Gastrocnemius medialis (tissue), 4 donors: ENCODE data around the gene MKLN1. TPM values are rescaled to one million over a fixed set of nuclear protein-coding genes. Genes with fewer than 3 reads are reported as not detected.

ENCODE experiments used
- ATAC-seq, 2 donors: fragments of 150-250 bp; one replicate each; pipeline ENCODE4 v1.9.1; 2016
- DNase-seq, 2 donors: peaks; one replicate each; pipeline ENCODE4 v3.0.0-alpha.2; 2019
- H3K27ac ChIP-seq, 4 donors: fragments of 200-600 bp; sonication (generic); 1 replicate in 1 of 4; 2 replicates in 3 of 4; pipeline ENCODE4 v1.5.1; 2016 to 2018; ENCODE audit warnings: mild to moderate bottlenecking in 2 of 4, moderate library complexity in 1 of 4
- H3K27me3 ChIP-seq, 3 donors: fragments of 200-600 bp; sonication (generic) in 2 of 3; 1 replicate in 1 of 3; 2 replicates in 2 of 3; pipeline versions ENCODE4 v1.5.1 to v1.6.0; 2016 to 2019; ENCODE audit warnings: mild to moderate bottlenecking in 1 of 3, moderate library complexity in 1 of 3
- H3K36me3 ChIP-seq, 2 donors: fragments of 200-600 bp; sonication (generic) in 1 of 2; one replicate each; pipeline ENCODE4 v1.5.1; 2017 to 2018
- H3K4me1 ChIP-seq, 2 donors: fragments of 200-600 bp; sonication (generic) in 1 of 2; one replicate each; pipeline ENCODE4 v1.5.1; 2016 to 2017; ENCODE audit warnings: mild to moderate bottlenecking in 2 of 2
- H3K4me3 ChIP-seq, 4 donors: fragments of 200-600 bp; sonication (generic) in 3 of 4; 1 replicate in 1 of 4; 2 replicates in 3 of 4; pipeline ENCODE4 v1.5.1; 2016 to 2019; ENCODE audit warnings: mild to moderate bottlenecking in 2 of 4
- H3K9me3 ChIP-seq, 3 donors: fragments of 200-600 bp; sonication (generic) in 2 of 3; 1 replicate in 1 of 3; 2 replicates in 2 of 3; pipeline ENCODE4 v1.5.1; 2016 to 2019
- CTCF ChIP-seq, 5 experiments: fragments of 450-650 bp in 3 of 5; fragments of 200-600 bp in 2 of 5; sonication (generic) in 2 of 5; IDR thresholded peaks in 4 of 5; conservative IDR thresholded peaks in 1 of 5; 1 replicate in 4 of 5; 2 replicates in 1 of 5; pipeline ENCODE4 v1.5.1; 2016 to 2019; ENCODE audit warnings: antibody characterized with exemption in 5 of 5, mild to moderate bottlenecking in 3 of 5, moderate library complexity in 3 of 5
- POLR2A ChIP-seq, 2 donors: fragments of 450-650 bp; IDR thresholded peaks; one replicate each; pipeline ENCODE4 v1.6.1; 2017; ENCODE audit warnings: antibody characterized with exemption in 2 of 2, mild to moderate bottlenecking in 2 of 2, moderate library complexity in 2 of 2
- in situ Hi-C, 4 donors: fragments of 200-750 bp; cut with MboI; loops; one replicate each; pipeline versions ENCODE4 v1.15.0 to v1.8.0; 2017; ENCODE audit warnings: low sequenced_read_pairs in 4 of 4
- intact Hi-C: fragments of 100-400 bp; cut with DNase I; formaldehyde crosslinking; loops from one replicate; pipeline ENCODE4 v1.15.1; 2023; ENCODE audit warnings: low total_unique reads
- total RNA-seq, 4 donors: library from RNA; depleted of rRNA; stranded (reverse); fragments of >200 nt; gene quantifications; one replicate each; pipeline versions ENCODE4 v1.1.0 to v1.2.3, GENCODE V29; 2016

Gene MKLN1
- total RNA-seq, 4 donors from 2014 or later: 29.1 to 81.1 (median 48.9) TPM

- Histone ChIP-seq H3K9me3 (no peaks in the 10 kb centered on the region), H3K27ac (no peak overlapping the region), H3K27me3 (no peaks in the 10 kb centered on the region), H3K36me3 (no peaks in the 10 kb centered on the region), H3K4me1 (peaks cover 27 to 53% of the 10 kb centered on the region in 2 donors), H3K4me3 (no peak overlapping the region)
- intact Hi-C loops: no loop called here
- DNase-seq: no peak
- in situ Hi-C loops: no loop called here
- ATAC-seq: no peak
- no peak for TF ChIP-seq CTCF (IDR thresholded peaks at IDR 0.05 in 4 of 5, conservative IDR thresholded peaks at IDR 0.05 in 1 of 5)
- TF ChIP-seq POLR2A (IDR thresholded peaks at IDR 0.05): no peak
Measured at GRCh38 chr7:131336956-131337355, 9.3 kb downstream of the MKLN1 start.

- peaks cover 29 to 49% of the 10 kb centered on the region in 2 donors for H3K4me1 ChIP-seq
- no peaks in the 10 kb centered on the region for H3K9me3 ChIP-seq
- intact Hi-C loops: no loop called here
- DNase-seq: no peak
- H3K4me3 ChIP-seq: no peak overlapping the region
- TF ChIP-seq CTCF (IDR thresholded peaks at IDR 0.05 in 4 of 5, conservative IDR thresholded peaks at IDR 0.05 in 1 of 5): peak in 2 of 5 experiments; percentile 10 to 12
- TF ChIP-seq POLR2A (IDR thresholded peaks at IDR 0.05): no peak
- no peaks in the 10 kb centered on the region for H3K27me3 ChIP-seq
- in situ Hi-C loops: no loop called here
- no peaks in the 10 kb centered on the region for H3K36me3 ChIP-seq
- no peak overlapping the region for H3K27ac ChIP-seq
- ATAC-seq: peak in 1 of 2 donors; percentile 24
Measured at GRCh38 chr7:131338173-131338572, 10.5 kb downstream of the MKLN1 start.

- in situ Hi-C loops: no loop called here
- no peaks in the 10 kb centered on the region for H3K9me3 ChIP-seq
- H3K27ac ChIP-seq: no peak overlapping the region
- H3K27me3 ChIP-seq: no peaks in the 10 kb centered on the region
- H3K4me1 ChIP-seq: peaks cover 32 to 50% of the 10 kb centered on the region in 2 donors
- no peaks in the 10 kb centered on the region for H3K36me3 ChIP-seq
- no peak for DNase-seq
- H3K4me3 ChIP-seq: no peak overlapping the region
- intact Hi-C loops: no loop called here
- TF ChIP-seq CTCF (IDR thresholded peaks at IDR 0.05 in 4 of 5, conservative IDR thresholded peaks at IDR 0.05 in 1 of 5) (no peak), POLR2A (IDR thresholded peaks at IDR 0.05) (no peak)
- ATAC-seq: no peak
Measured at GRCh38 chr7:131338691-131339390, 11.2 kb downstream of the MKLN1 start.

GRCh38 chr7:131341690-131342089 is 14.0 kb downstream of the MKLN1 start:
- H3K4me1 ChIP-seq: peaks cover 26 to 33% of the 10 kb centered on the region in 2 donors
- ATAC-seq (no peak), DNase-seq (no peak)
- H3K9me3 ChIP-seq: no peaks in the 10 kb centered on the region
- no peak overlapping the region for H3K27ac ChIP-seq
- H3K4me3 ChIP-seq: no peak overlapping the region
- in situ Hi-C loops (no loop called here), intact Hi-C loops (no loop called here)
- TF ChIP-seq CTCF (IDR thresholded peaks at IDR 0.05 in 4 of 5, conservative IDR thresholded peaks at IDR 0.05 in 1 of 5) (no peak), POLR2A (IDR thresholded peaks at IDR 0.05) (no peak)
- H3K36me3 ChIP-seq: no peaks in the 10 kb centered on the region
- no peaks in the 10 kb centered on the region for H3K27me3 ChIP-seq
